ENCODE data around the gene KCNQ2. TPM values are rescaled to one million over a fixed set of nuclear protein-coding genes. Genes with fewer than 3 reads are reported as not detected.

The KCNQ2 gene
- total RNA-seq, 1 experiment from 2014 or later: not detected

GRCh38 chr20:63467294-63468083, 5.0 kb downstream of the KCNQ2 start:
- peaks cover 98% of the 10 kb centered on the region for H3K27me3 ChIP-seq (ENCODE audit: insufficient read depth, low read depth)
- no peak overlapping the region for H3K4me2 ChIP-seq
- no peak overlapping the region for H3K4me3 ChIP-seq
- intact Hi-C loops (cut with micrococcal nuclease; ENCODE audit: unreplicated experiment): no loop called here
- H3K79me2 ChIP-seq (ENCODE audit: low read depth): no peaks in the 10 kb centered on the region
- H3K9me2 ChIP-seq (ENCODE audit: insufficient read depth): no peaks in the 10 kb centered on the region
- H2AFZ ChIP-seq: no peak overlapping the region
- CTCF ChIA-PET: no interaction called here
- BruUV-seq (replicated peaks): no TSS peak
- H3F3A ChIP-seq (ENCODE audit: insufficient read depth, low read depth): no peaks in the 10 kb centered on the region
- no peaks in the 10 kb centered on the region for H3K36me3 ChIP-seq (ENCODE audit: low read depth)
- no peak for TF ChIP-seq EZH2 (IDR thresholded peaks at IDR 0.05; ENCODE audit: low read depth)
- no peak for TF ChIP-seq CTCF (conservative IDR thresholded peaks at IDR 0.05)
- H4K20me1 ChIP-seq (ENCODE audit: insufficient read depth): 0 out of 2 replicates have a peak, but pooled peaks cover 6% of the 10 kb centered on the region
- POLR2A ChIA-PET (ENCODE audit: unreplicated experiment): no interaction called here
- no peak for DNase-seq
- no peak overlapping the region for H3K27ac ChIP-seq
- H3K4me1 ChIP-seq (replicated peaks; ENCODE audit: insufficient read depth): no peaks in the 10 kb centered on the region
- no peaks in the 10 kb centered on the region for H3K9me3 ChIP-seq (ENCODE audit: insufficient read depth, low read depth)

- H3K27me3 ChIP-seq (ENCODE audit: insufficient read depth, low read depth): peaks cover 97% of the 10 kb centered on the region
- CTCF ChIA-PET: no interaction called here
- no peaks in the 10 kb centered on the region for H3K9me2 ChIP-seq (ENCODE audit: insufficient read depth)
- H3K36me3 ChIP-seq (ENCODE audit: low read depth): no peaks in the 10 kb centered on the region
- no peaks in the 10 kb centered on the region for H3K9me3 ChIP-seq (ENCODE audit: insufficient read depth, low read depth)
- TF ChIP-seq EZH2 (IDR thresholded peaks at IDR 0.05; ENCODE audit: low read depth) (no peak), CTCF (conservative IDR thresholded peaks at IDR 0.05) (no peak)
- BruUV-seq (replicated peaks): no TSS peak
- H3F3A ChIP-seq (ENCODE audit: insufficient read depth, low read depth): no peaks in the 10 kb centered on the region
- H3K4me3 ChIP-seq: no peak overlapping the region
- intact Hi-C loops (cut with micrococcal nuclease; ENCODE audit: unreplicated experiment): no loop called here
- H3K4me2 ChIP-seq: no peak overlapping the region
- POLR2A ChIA-PET (ENCODE audit: unreplicated experiment): no interaction called here
- 0 out of 2 replicates have a peak, but pooled peaks cover 6% of the 10 kb centered on the region for H4K20me1 ChIP-seq (ENCODE audit: insufficient read depth)
- H3K4me1 ChIP-seq (replicated peaks; ENCODE audit: insufficient read depth): no peaks in the 10 kb centered on the region
- no peaks in the 10 kb centered on the region for H3K79me2 ChIP-seq (ENCODE audit: low read depth)
- no peak overlapping the region for H3K27ac ChIP-seq
- no peak overlapping the region for H2AFZ ChIP-seq
- DNase-seq: no peak
Measured at GRCh38 chr20:63466861-63467260, 5.6 kb downstream of the KCNQ2 start.

GRCh38 chr20:63466250-63466825, 6.1 kb downstream of the KCNQ2 start:
- Histone ChIP-seq H3K27me3 (ENCODE audit: insufficient read depth, low read depth) (peaks cover 95% of the 10 kb centered on the region), H2AFZ (no peak overlapping the region), H3K9me2 (ENCODE audit: insufficient read depth) (no peaks in the 10 kb centered on the region), H3K4me1 (replicated peaks; ENCODE audit: insufficient read depth) (no peaks in the 10 kb centered on the region), H3K27ac (no peak overlapping the region), H3K36me3 (ENCODE audit: low read depth) (no peaks in the 10 kb centered on the region), H3K79me2 (ENCODE audit: low read depth) (no peaks in the 10 kb centered on the region), H3K9me3 (ENCODE audit: insufficient read depth, low read depth) (no peaks in the 10 kb centered on the region), H3K4me3 (no peak overlapping the region), H3F3A (ENCODE audit: insufficient read depth, low read depth) (no peaks in the 10 kb centered on the region), H3K4me2 (no peak overlapping the region), H4K20me1 (ENCODE audit: insufficient read depth) (0 out of 2 replicates have a peak, but pooled peaks cover 6% of the 10 kb centered on the region)
- DNase-seq: no peak
- BruUV-seq (replicated peaks): no TSS peak
- ChIA-PET CTCF (no interaction called here), POLR2A (ENCODE audit: unreplicated experiment) (no interaction called here)
- intact Hi-C loops (cut with micrococcal nuclease; ENCODE audit: unreplicated experiment): no loop called here
- TF ChIP-seq EZH2 (IDR thresholded peaks at IDR 0.05; ENCODE audit: low read depth) (no peak), CTCF (conservative IDR thresholded peaks at IDR 0.05) (no peak)
